Stimulated activated CD8-positive, alpha-beta memory T cell treated with anti-CD3 and anti-CD28 coated beads, Interleukin-15, amount 100 ng/mL, for 1 hour (primary cell): ENCODE measurements around the gene CCDC85C.

ENCODE experiments used
- DNase-seq: peaks from one replicate; pipeline ENCODE4 v3.0.0-alpha.2; 2020; ENCODE audit warnings: low read depth

CCDC85C gene

GRCh38 chr14:99589651-99590530 lies 14.1 kb downstream of the CCDC85C start:
- DNase-seq: no peak

GRCh38 chr14:99589031-99589441 lies 15.0 kb downstream of the CCDC85C start:
- no peak for DNase-seq

GRCh38 chr14:99587460-99588278 lies 16.3 kb downstream of the CCDC85C start:
- DNase-seq: no peak

GRCh38 chr14:99586761-99587459 lies 17.1 kb downstream of the CCDC85C start:
- DNase-seq: no peak

GRCh38 chr14:99586054-99586760 lies 17.8 kb downstream of the CCDC85C start:
- no peak for DNase-seq

GRCh38 chr14:99584823-99585222 lies 19.2 kb downstream of the CCDC85C start:
- DNase-seq: no peak

- DNase-seq: no peak
These were observed 22.1 kb downstream of the CCDC85C start for GRCh38 chr14:99581938-99582337.

GRCh38 chr14:99581374-99581773 lies 22.6 kb downstream of the CCDC85C start:
- no peak for DNase-seq

- DNase-seq: no peak
These were observed 24.0 kb downstream of the CCDC85C start for GRCh38 chr14:99579903-99580571.

GRCh38 chr14:99579120-99579836 lies 24.7 kb downstream of the CCDC85C start:
- DNase-seq: no peak

- no peak for DNase-seq
These were observed 25.4 kb downstream of the CCDC85C start for GRCh38 chr14:99578541-99579101.

GRCh38 chr14:99576761-99577705 lies 27.0 kb downstream of the CCDC85C start:
- no peak for DNase-seq

GRCh38 chr14:99576304-99576703 lies 27.7 kb downstream of the CCDC85C start:
- DNase-seq: no peak

GRCh38 chr14:99575043-99576023 lies 28.7 kb downstream of the CCDC85C start:
- no peak for DNase-seq

GRCh38 chr14:99574099-99574880 lies 29.7 kb downstream of the CCDC85C start:
- DNase-seq: no peak

GRCh38 chr14:99573436-99574098 lies 30.4 kb downstream of the CCDC85C start:
- no peak for DNase-seq

- DNase-seq: no peak
These were observed 31.0 kb downstream of the CCDC85C start for GRCh38 chr14:99573000-99573330.
